NCI-H2029 (cell line): ENCODE measurements around the gene CD93.

Experiments
- DNase-seq: peaks from one replicate; lab custom pipeline; 2025; lab: John Stamatoyannopoulos, UW

CD93 gene

DNA sequence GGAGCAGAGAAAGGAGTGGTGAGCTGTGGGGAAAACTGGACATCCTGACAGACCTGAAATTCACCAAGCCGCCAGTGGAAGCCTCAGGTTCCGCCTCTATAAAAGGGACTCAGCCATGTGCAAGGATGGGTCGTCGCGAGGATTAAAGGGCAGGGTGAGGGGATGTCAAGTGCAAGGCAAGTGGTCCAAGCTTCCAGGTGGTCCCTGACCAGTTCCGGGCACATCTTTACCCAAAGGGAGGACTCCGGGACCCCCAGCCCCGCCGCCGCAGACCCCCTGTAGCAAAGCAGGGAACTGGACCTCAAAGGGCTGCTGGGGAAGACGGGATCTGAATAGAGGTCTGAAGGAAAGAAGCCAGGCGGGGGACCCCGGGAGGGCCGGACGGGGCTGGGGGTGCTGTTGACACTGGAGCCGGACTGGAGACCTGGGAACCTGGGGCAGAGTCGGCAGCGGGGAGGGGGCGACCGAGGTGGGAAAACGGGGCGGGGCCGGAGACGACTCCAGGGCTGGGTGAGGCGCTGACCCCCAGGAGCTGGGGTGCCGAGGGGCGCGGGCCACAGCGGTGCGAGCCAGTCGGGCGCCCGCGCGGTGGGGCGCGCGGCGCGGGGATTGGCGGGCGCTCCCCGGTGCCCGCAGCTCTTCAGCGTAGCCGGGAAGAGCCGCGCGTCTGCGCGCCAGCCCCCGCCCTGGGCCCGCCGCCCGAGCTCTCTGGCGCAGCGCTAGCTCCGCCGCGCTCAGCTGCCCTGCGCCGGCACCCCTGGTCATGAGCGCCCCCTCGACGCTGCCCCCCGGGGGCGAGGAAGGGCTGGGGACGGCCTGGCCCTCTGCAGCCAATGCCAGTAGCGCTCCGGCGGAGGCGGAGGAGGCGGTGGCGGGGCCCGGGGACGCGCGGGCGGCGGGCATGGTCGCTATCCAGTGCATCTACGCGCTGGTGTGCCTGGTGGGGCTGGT lies 51.1 kb downstream of the CD93 start, which contains the start of gene SSTR4:
Gene SSTR4 (plus strand): TSS at position 592 of the 951 bp plus-strand sequence. CDS start 172 bp downstream, at position 764.
- no peak for DNase-seq

DNA sequence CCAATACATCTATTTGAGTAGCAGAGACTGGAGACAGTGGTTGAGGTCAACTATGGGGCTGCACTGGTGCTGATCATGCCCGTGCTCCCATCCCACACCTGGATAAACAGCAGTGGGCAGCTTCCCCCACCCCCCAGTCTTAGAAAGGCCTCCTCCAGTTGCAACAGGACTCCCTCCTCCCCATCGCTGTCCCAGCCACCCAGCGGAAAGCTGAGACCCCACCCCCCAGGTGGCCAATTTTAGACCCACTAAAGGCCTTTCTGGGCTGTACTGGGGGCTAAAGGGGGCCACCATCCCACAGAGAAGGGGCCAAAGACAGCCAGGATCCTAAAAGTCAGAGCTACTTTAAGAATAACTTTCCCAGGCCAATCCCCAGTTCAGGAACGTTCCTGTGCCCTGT lies 52.2 kb downstream of the CD93 start:
- no peak for DNase-seq

DNA sequence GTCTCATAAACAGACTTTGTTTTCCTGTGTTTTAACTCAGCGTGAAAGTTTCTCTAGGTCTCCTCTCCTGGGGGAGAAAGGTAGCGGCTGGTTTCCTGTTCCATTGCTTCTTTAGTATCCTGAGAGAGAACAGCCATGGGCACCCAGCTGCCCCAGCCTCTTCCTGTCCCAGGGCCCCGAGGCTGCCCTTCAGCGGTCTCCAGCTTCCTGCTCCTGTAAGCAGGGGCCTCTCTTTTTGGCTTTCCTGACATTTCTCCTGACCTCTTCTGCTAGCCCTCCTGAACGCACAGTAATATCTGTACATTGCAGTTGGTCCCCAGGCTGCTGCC lies 53.4 kb downstream of the CD93 start:
- no peak for DNase-seq

DNA sequence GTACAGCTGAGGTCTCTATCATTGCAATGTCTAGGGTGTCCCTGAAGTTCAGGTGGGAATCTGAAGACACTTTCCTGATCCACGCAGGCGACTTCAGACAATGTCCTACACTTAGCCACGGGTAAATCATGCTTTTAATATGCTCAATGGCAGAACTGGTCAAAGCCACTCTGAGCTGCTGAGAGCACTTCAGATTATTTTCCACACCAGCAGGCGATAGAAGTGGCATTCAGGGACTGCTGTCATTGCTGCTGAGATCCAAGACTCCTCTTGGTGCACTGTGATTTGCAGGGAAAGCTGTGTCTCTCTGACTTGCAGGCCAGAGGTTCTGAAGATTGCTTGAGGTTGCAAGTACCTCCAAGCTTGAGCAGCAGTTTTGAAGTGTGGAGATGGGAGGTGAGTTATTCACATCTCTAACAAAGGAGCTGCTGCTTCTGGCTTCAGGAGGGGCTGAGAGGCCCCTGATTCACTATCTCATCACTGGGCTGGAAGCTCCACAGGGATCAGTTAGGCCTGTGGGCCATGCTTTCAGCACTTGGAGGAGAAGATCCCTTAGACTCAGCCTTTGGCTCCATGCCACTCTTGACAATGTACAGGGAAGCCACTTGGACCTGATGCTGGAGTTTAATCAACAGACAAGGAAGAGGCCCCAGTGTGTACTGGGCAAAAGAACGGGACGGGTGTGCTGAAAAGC lies 53.9 kb downstream of the CD93 start:
- peak; percentile 13 for DNase-seq

DNA sequence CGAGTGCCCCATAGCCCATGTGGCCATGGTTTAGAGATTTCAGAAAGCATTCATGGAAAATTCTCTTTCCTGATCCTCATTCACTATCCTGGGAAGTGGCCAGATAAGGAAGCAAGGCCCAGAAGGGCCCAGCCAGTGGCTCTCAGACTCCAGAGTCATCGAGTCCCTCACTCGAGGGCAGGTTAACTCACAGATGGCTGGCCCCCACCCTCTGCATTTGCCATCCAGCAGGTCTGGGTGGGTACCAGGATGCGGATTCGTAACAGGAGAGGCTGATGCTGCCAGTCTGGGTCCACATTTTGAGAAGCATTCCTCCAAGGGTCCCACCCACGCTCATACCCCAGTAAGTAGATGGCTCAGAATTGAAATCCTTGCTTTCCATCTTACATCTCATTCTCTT lies 54.8 kb downstream of the CD93 start:
- no peak for DNase-seq
